Mesenchymal stem cell (in vitro differentiated cells and primary cell): ENCODE results near the gene PRR23B.

ENCODE experiments used
- DNase-seq: peaks from one replicate; pipeline ENCODE4 v3.0.0-alpha.2; 2013
- H2AFZ ChIP-seq: one replicate; pipeline ENCODE4 v1.6.1; 2013; ENCODE audit warnings: low read depth, mild to moderate bottlenecking, control low read depth, inconsistent platforms, low read length, moderate library complexity
- H2AK5ac ChIP-seq: 2 replicates; pipeline ENCODE4 v1.6.1; 2013; ENCODE audit warnings: low read length, moderate library complexity, mild to moderate bottlenecking, inconsistent platforms; ENCODE audit not compliant: severe bottlenecking
- H2BK120ac ChIP-seq: one replicate; pipeline ENCODE4 v1.6.1; 2013; ENCODE audit warnings: low read depth, mild to moderate bottlenecking, inconsistent platforms, low read length, moderate library complexity
- H2BK12ac ChIP-seq, 2 experiments: one replicate each; pipeline ENCODE4 v1.6.1; 2013; ENCODE audit warnings: inconsistent platforms in 2 of 2, low read length in 2 of 2, mild to moderate bottlenecking in 2 of 2, moderate library complexity in 2 of 2, control low read depth in 1 of 2
- H2BK15ac ChIP-seq: one replicate; pipeline ENCODE4 v1.6.1; 2013; ENCODE audit warnings: mild to moderate bottlenecking, low read depth, inconsistent platforms; ENCODE audit not compliant: poor library complexity, severe bottlenecking
- H2BK5ac ChIP-seq: 2 replicates; pipeline ENCODE4 v1.6.1; 2013; ENCODE audit warnings: low read depth, mild to moderate bottlenecking, low read length, control low read depth, inconsistent platforms; ENCODE audit not compliant: poor library complexity, severe bottlenecking
- H3K14ac ChIP-seq, 2 experiments: one replicate each; pipeline ENCODE4 v1.6.1; 2013; ENCODE audit warnings: inconsistent platforms in 2 of 2, low read length in 2 of 2, control low read depth in 1 of 2, mild to moderate bottlenecking in 1 of 2, moderate library complexity in 1 of 2
- H3K18ac ChIP-seq, 2 experiments: one replicate each; pipeline ENCODE4 v1.6.1; 2013; ENCODE audit warnings: inconsistent platforms in 2 of 2, low read length in 2 of 2, control low read depth in 1 of 2, low read depth in 1 of 2, mild to moderate bottlenecking in 1 of 2
- H3K23ac ChIP-seq, 2 experiments: one replicate each; pipeline ENCODE4 v1.6.1; 2013; ENCODE audit warnings: inconsistent platforms in 2 of 2, low read length in 2 of 2, mild to moderate bottlenecking in 2 of 2, moderate library complexity in 2 of 2, control low read depth in 1 of 2
- H3K27ac ChIP-seq: 2 replicates; pipeline ENCODE4 v1.5.1; 2013; ENCODE audit warnings: mild to moderate bottlenecking, moderate library complexity, low read length, control low read depth, inconsistent platforms; ENCODE audit not compliant: poor library complexity, severe bottlenecking
- H3K27me3 ChIP-seq, 2 experiments: 2 replicates each; pipeline versions ENCODE4 v1.6.1 to v1.7.0; 2013; ENCODE audit warnings: low read length in 2 of 2, mild to moderate bottlenecking in 2 of 2, moderate library complexity in 2 of 2, control low read depth in 1 of 2, inconsistent platforms in 1 of 2; ENCODE audit not compliant: control insufficient read depth in 1 of 2, insufficient read depth in 1 of 2
- H3K36me3 ChIP-seq, 2 experiments: 2 replicates each; pipeline versions ENCODE4 v1.6.1 to v1.7.0; 2013; ENCODE audit warnings: low read length in 2 of 2, control low read depth in 1 of 2, inconsistent platforms in 1 of 2, low read depth in 1 of 2, mild to moderate bottlenecking in 1 of 2; ENCODE audit not compliant: insufficient read depth in 2 of 2, control insufficient read depth in 1 of 2
- H3K4ac ChIP-seq, 2 experiments: one replicate each; pipeline ENCODE4 v1.6.1; 2013; ENCODE audit warnings: inconsistent platforms in 2 of 2, low read length in 2 of 2, mild to moderate bottlenecking in 2 of 2, moderate library complexity in 2 of 2, control low read depth in 1 of 2, low read depth in 1 of 2
- H3K4me1 ChIP-seq: 2 replicates; pipeline ENCODE4 v1.6.1; 2013; ENCODE audit warnings: low read depth, low read length, control low read depth; ENCODE audit not compliant: control insufficient read depth, insufficient read depth
- H3K4me2 ChIP-seq: 2 replicates; pipeline ENCODE4 v1.6.1; 2013; ENCODE audit warnings: low read length, mild to moderate bottlenecking, inconsistent platforms; ENCODE audit not compliant: poor library complexity, severe bottlenecking
- H3K4me3 ChIP-seq, 2 experiments: 2 replicates each; pipeline versions ENCODE4 v1.5.1 to v1.7.0; 2013; ENCODE audit warnings: low read length in 2 of 2, mild to moderate bottlenecking in 2 of 2, control low read depth in 1 of 2, low read depth in 1 of 2; ENCODE audit not compliant: insufficient read depth in 1 of 2
- H3K79me1 ChIP-seq: replicated peaks from 2 replicates; pipeline ENCODE4 v1.6.1; 2013; ENCODE audit warnings: mild to moderate bottlenecking, control low read depth, low read length, inconsistent platforms; ENCODE audit not compliant: poor library complexity, severe bottlenecking
- H3K9ac ChIP-seq: 2 replicates; pipeline ENCODE4 v1.7.0; 2013; ENCODE audit warnings: mild to moderate bottlenecking, low read length, moderate library complexity
- H3K9me3 ChIP-seq: 2 replicates; pipeline ENCODE4 v1.7.0; 2013; ENCODE audit warnings: mild to moderate bottlenecking, low read length; ENCODE audit not compliant: control insufficient read depth
- H4K8ac ChIP-seq: one replicate; pipeline ENCODE4 v1.6.1; 2013; ENCODE audit warnings: inconsistent platforms, mild to moderate bottlenecking, low read length, moderate library complexity
- H4K91ac ChIP-seq: one replicate; pipeline ENCODE4 v1.6.1; 2013; ENCODE audit warnings: mild to moderate bottlenecking, low read length, inconsistent platforms
- WGBS: methylation state at CpG from one replicate; pipeline ENCODE4 v1.1.7; 2013; ENCODE audit warnings: mixed read lengths; 5-methylcytosine and 5-hydroxymethylcytosine counted together

PRR23B gene

DNA sequence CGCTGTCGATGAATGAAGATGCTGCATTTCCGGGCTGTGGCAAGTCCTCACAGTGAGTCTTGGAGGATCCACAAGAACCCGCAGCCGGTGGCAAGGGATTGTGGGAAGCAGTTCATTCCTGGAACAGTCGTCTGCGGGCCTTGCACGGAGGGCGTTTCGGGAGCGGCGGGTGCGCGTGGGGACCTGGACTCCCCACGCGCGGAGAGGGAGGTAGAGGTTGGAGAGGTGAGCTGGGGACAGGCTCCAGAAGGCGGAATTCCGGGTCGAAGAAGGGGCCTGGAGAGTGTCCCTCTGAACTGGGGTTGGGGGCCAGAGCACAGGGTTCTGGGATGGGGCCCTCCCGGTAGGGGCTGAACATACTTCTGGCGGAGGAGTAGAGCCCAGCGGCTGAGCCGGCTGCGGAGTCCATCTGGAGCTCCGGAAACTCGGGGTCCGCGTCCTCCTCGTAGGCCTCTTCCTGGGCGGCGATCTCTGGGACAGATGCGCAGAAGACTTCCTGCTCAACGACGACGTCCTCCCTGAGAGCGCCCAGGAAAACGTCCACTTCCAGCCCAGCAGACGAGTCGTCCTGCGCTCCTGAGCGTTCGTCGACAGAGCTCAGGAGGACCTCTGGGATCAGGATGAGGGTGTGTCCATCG lies 15.3 kb downstream of the PRR23B start:
- no peak overlapping the region for H2BK120ac ChIP-seq
- H3K4me2 ChIP-seq = no peak overlapping the region
- H3K27me3 ChIP-seq = no peaks in the 10 kb centered on the region
- H3K79me1 ChIP-seq = no peaks in the 10 kb centered on the region
- H2BK5ac ChIP-seq = no peak overlapping the region
- no peak overlapping the region for H2AFZ ChIP-seq
- no peaks in the 10 kb centered on the region for H3K36me3 ChIP-seq
- 93% methylated on average over 41 of the region's 45 CpGs for WGBS
- no peak overlapping the region for H3K14ac ChIP-seq
- H4K8ac ChIP-seq = no peak overlapping the region
- no peak overlapping the region for H3K4ac ChIP-seq
- H3K4me1 ChIP-seq = no peaks in the 10 kb centered on the region
- no peak overlapping the region for H2BK12ac ChIP-seq
- H4K91ac ChIP-seq = no peak overlapping the region
- H3K4me3 ChIP-seq = no peak overlapping the region
- no peak overlapping the region for H3K27ac ChIP-seq
- H3K9ac ChIP-seq = no peak overlapping the region
- peaks cover 12% of the 10 kb centered on the region for H3K9me3 ChIP-seq
- H2BK15ac ChIP-seq = no peak overlapping the region
- H3K23ac ChIP-seq = no peak overlapping the region
- H3K18ac ChIP-seq = no peak overlapping the region
- no peak overlapping the region for H2AK5ac ChIP-seq
- DNase-seq = no peak

DNA sequence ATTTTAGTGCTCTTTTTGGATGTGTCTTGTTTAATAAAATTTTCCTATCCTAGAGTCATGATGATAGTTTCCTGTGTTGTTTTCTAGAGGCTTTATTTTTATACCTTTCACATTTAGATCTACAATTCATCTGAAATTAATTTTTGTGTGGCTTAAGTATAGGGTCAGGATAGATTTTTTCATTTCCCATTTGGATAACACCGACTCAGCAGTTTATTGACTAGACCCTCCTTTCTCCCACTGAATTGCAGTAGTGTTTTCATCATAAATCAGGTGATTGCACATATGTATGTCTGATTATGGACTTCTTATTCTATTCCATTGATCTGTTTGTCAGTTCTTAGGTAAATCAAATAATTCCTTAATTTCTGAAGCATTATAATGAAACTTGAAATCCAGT lies 25.0 kb downstream of the PRR23B start:
- H3K27ac ChIP-seq = no peak overlapping the region
- WGBS = no CpG with 5 or more reads among the region's 1 CpG
- no peaks in the 10 kb centered on the region for H3K79me1 ChIP-seq
- H3K23ac ChIP-seq = no peak overlapping the region
- no peak overlapping the region for H3K18ac ChIP-seq
- no peak overlapping the region for H3K4ac ChIP-seq
- DNase-seq = no peak
- H2AK5ac ChIP-seq = no peak overlapping the region
- no peaks in the 10 kb centered on the region for H3K36me3 ChIP-seq
- no peaks in the 10 kb centered on the region for H3K9me3 ChIP-seq
- no peak overlapping the region for H3K9ac ChIP-seq
- no peak overlapping the region for H3K4me2 ChIP-seq
- H4K8ac ChIP-seq = no peak overlapping the region
- no peak overlapping the region for H3K4me3 ChIP-seq
- H2BK12ac ChIP-seq = no peak overlapping the region
- no peak overlapping the region for H2BK15ac ChIP-seq
- H2BK5ac ChIP-seq = no peak overlapping the region
- no peak overlapping the region for H3K14ac ChIP-seq
- no peaks in the 10 kb centered on the region for H3K4me1 ChIP-seq
- H3K27me3 ChIP-seq = peaks cover 11 to 16% of the 10 kb centered on the region in 2 experiments
- no peak overlapping the region for H2AFZ ChIP-seq
- no peak overlapping the region for H2BK120ac ChIP-seq
- no peak overlapping the region for H4K91ac ChIP-seq

DNA sequence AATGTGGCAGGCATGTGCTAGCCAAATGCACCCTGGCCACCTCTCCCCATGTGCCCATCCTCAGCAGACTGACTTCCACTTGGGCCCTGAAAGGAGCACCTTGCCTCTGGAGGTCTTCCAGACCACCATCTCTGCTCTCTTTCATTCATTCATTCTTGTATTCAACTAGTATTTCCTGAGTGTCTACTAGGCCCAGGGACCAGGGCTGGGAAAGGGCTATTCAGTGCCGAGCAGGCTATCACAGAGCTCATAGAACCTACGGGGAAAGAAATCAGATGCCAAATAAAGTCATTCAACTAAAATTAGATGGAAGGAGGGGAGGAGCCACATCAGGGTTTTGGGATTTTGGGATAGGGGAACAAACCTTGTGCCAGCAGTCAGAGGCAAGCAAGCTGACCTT lies 33.5 kb downstream of the PRR23B start:
- WGBS = 83% methylated on average over 2 of the region's 2 CpGs
- Histone ChIP-seq H2BK15ac (no peak overlapping the region), H3K9ac (no peak overlapping the region), H2BK120ac (no peak overlapping the region), H3K36me3 (no peaks in the 10 kb centered on the region), H3K27ac (no peak overlapping the region), H3K23ac (no peak overlapping the region), H2BK5ac (no peak overlapping the region), H3K4me1 (no peaks in the 10 kb centered on the region), H3K4ac (no peak overlapping the region), H2AK5ac (no peak overlapping the region), H3K4me3 (no peak overlapping the region), H4K91ac (no peak overlapping the region), H3K9me3 (no peaks in the 10 kb centered on the region), H3K27me3 (peaks cover 33 to 51% of the 10 kb centered on the region in 2 experiments), H2AFZ (no peak overlapping the region), H3K14ac (no peak overlapping the region), H2BK12ac (no peak overlapping the region), H4K8ac (no peak overlapping the region), H3K79me1 (no peaks in the 10 kb centered on the region), H3K18ac (no peak overlapping the region), H3K4me2 (no peak overlapping the region)
- no peak for DNase-seq

DNA sequence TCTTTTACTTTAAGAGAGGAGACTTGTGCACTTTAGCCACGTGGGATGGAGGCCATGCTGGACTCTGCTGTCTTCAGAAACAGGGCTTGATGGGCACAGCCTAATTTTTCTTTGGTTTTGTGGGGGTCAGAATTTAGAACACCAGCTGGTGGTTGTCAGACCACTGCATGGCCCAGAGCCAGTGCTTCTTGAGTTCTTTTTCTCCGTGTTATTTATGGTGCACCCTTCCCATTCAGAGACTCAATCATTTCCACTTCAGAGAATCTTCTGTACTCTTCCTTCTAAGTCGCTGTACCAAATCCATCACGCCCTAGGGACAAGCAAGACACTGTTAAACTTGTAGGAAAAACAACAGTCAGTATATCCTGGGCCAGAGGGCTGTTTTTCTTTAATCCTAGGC lies 34.8 kb downstream of the PRR23B start:
- Histone ChIP-seq H3K9me3 (no peaks in the 10 kb centered on the region), H2AFZ (no peak overlapping the region), H3K14ac (no peak overlapping the region), H3K79me1 (no peaks in the 10 kb centered on the region), H2BK120ac (no peak overlapping the region), H3K9ac (no peak overlapping the region), H2AK5ac (no peak overlapping the region), H2BK5ac (no peak overlapping the region), H3K4me2 (no peak overlapping the region), H3K27ac (no peak overlapping the region), H3K4me3 (no peak overlapping the region), H3K4ac (no peak overlapping the region), H2BK12ac (no peak overlapping the region), H4K91ac (no peak overlapping the region), H4K8ac (no peak overlapping the region), H3K23ac (no peak overlapping the region), H3K36me3 (no peaks in the 10 kb centered on the region), H3K18ac (no peak overlapping the region), H2BK15ac (no peak overlapping the region), H3K4me1 (no peaks in the 10 kb centered on the region), H3K27me3 (peaks cover 41 to 54% of the 10 kb centered on the region in 2 experiments)
- WGBS = 30% methylated on average over 4 of the region's 4 CpGs
- DNase-seq = no peak
